GM18526 (cell line): Measurements from ENCODE around the gene PLEKHA4.

Source experiments
- POLR2A ChIP-seq: IDR thresholded peaks from 3 replicates; pipeline ENCODE4 v1.6.1; 2011; ENCODE audit not compliant: insufficient read length; ENCODE audit errors: extremely low read depth

Gene PLEKHA4

GRCh38 chr19:48890551-48890950 is 22.1 kb upstream of the PLEKHA4 start:
- no peak for TF ChIP-seq POLR2A

- TF ChIP-seq POLR2A, result no peak
Measured at GRCh38 chr19:48887861-48888612, 19.6 kb upstream of the PLEKHA4 start.

GRCh38 chr19:48883726-48884125 is 15.3 kb upstream of the PLEKHA4 start:
- no peak for TF ChIP-seq POLR2A

- TF ChIP-seq POLR2A, result no peak
Measured at GRCh38 chr19:48881741-48882657, 13.6 kb upstream of the PLEKHA4 start.

- no peak for TF ChIP-seq POLR2A
Measured at GRCh38 chr19:48879025-48879637, 10.7 kb upstream of the PLEKHA4 start.

GRCh38 chr19:48878196-48879024 is 10.0 kb upstream of the PLEKHA4 start:
- no peak for TF ChIP-seq POLR2A

GRCh38 chr19:48877855-48878195 is 9.4 kb upstream of the PLEKHA4 start:
- TF ChIP-seq POLR2A, result no peak

- peak; percentile 32 for TF ChIP-seq POLR2A
Measured at GRCh38 chr19:48874303-48875135, 6.1 kb upstream of the PLEKHA4 start.

- no peak for TF ChIP-seq POLR2A
Measured at GRCh38 chr19:48873476-48874302, 5.3 kb upstream of the PLEKHA4 start.

GRCh38 chr19:48872884-48873475 is 4.6 kb upstream of the PLEKHA4 start:
- TF ChIP-seq POLR2A, result no peak

- peak; percentile 100 for TF ChIP-seq POLR2A
Measured at GRCh38 chr19:48872182-48872883, 3.9 kb upstream of the PLEKHA4 start, which contains the start of gene PPP1R15A. PPP1R15A (plus strand) TSS chr19:48872421; CDS start chr19:48873234, 813 bp downstream.

- no peak for TF ChIP-seq POLR2A
Measured at GRCh38 chr19:48870048-48870447, 1.6 kb upstream of the PLEKHA4 start.
